ENCODE measurements around the gene VSIG10.
"Not testable (repeated sequence)": the region's sequence is repeated elsewhere in the genome, so short reads cannot be mapped to it uniquely, and the experiment has no call there.

VSIG10 gene

GRCh38 chr12:118029166-118029565 is 74.6 kb downstream of the VSIG10 start:
- no peak for FAIRE-seq

GRCh38 chr12:118025168-118025567 is 78.6 kb downstream of the VSIG10 start:
- no peak for FAIRE-seq

- FAIRE-seq: no peak
Measured at GRCh38 chr12:118023301-118023860, 80.4 kb downstream of the VSIG10 start.

GRCh38 chr12:118022728-118023109 is 81.1 kb downstream of the VSIG10 start:
- FAIRE-seq: no peak

- FAIRE-seq: not testable (repeated sequence)
Measured at GRCh38 chr12:118022097-118022727, 81.6 kb downstream of the VSIG10 start.

- no peak for FAIRE-seq
Measured at GRCh38 chr12:118020036-118020435, 83.8 kb downstream of the VSIG10 start.

- no peak for FAIRE-seq
Measured at GRCh38 chr12:118017926-118018325, 85.9 kb downstream of the VSIG10 start.

GRCh38 chr12:118016424-118017264 is 87.2 kb downstream of the VSIG10 start, which contains the start of gene RFC5:
Gene RFC5 (plus strand): TSS chr12:118016703. CDS start chr12:118016828, 125 bp downstream.
- peak; percentile 90 for FAIRE-seq

GRCh38 chr12:118015944-118016343 is 87.9 kb downstream of the VSIG10 start:
- FAIRE-seq: no peak

- FAIRE-seq: no peak
Measured at GRCh38 chr12:118015306-118015705, 88.5 kb downstream of the VSIG10 start.

Data from G401.6 (cell line).